ENCODE results near the gene FAM168A. TPM values are rescaled to one million over a fixed set of nuclear protein-coding genes. Genes with fewer than 3 reads are reported as not detected.

The FAM168A gene
- total and polyA plus RNA-seq, 7 donors = 5.3 to 28.6 (median 18.1) TPM

DNA sequence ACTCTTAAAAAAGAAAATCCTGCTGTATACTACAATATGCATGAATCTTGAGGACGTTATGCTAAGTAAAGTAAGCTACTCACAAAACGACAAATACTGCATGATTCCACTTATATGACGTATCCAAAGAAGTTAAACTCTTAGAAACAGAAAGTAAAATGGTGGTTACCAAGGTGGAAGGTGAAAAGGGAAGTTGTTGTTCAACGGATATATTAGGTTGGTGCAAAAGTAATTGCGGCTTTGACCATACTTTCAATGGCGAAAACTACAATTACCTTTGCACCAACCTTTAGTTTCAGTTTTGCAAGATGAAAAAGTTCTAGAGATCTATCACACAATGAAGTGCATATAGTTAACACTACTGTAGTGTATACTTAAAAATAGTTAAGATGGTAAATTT lies 101.8 kb downstream of the FAM168A start:
- DNase-seq (no peak), ATAC-seq (no peak)
- no peaks in the 10 kb centered on the region for H3K27me3 ChIP-seq (ENCODE audit: insufficient read depth in 3 of 3, low read length in 2 of 3)
- no peak overlapping the region for H3K27ac ChIP-seq
- H3K4me1 ChIP-seq = peaks cover 10% of the 10 kb centered on the region
- TF ChIP-seq CTCF (IDR thresholded peaks at IDR 0.05) = no peak
- 96% methylated on average over 6 of the region's 6 CpGs for WGBS, 3 donors
- no peak overlapping the region for H3K4me3 ChIP-seq
- H3K36me3 ChIP-seq (ENCODE audit: insufficient read depth in 1 of 2, low read depth in 1 of 2) = no peaks in the 10 kb centered on the region
- intact Hi-C loops (cut with DNase I) = no loop called here
- no peaks in the 10 kb centered on the region for H3K9me3 ChIP-seq

DNA sequence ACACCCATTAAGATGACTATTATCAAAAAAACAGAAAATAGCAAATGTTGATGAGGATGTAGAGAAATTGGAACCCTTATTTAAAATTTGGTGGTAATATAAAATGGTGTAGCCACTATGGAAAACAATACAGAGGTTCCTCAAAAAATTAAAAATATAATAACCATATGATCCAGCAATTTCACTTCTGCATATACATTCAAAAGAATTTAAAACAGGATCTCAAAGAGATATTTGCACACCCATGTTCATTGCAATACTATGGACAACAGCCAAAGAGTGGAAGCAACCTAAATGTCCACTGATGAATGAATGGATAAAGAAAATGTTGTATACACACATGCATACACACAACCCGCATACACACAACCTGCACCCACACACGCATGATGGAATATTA lies 102.2 kb downstream of the FAM168A start:
- Histone ChIP-seq H3K4me1 (peaks cover 14% of the 10 kb centered on the region), H3K27ac (no peak overlapping the region), H3K4me3 (no peak overlapping the region), H3K36me3 (ENCODE audit: insufficient read depth in 1 of 2, low read depth in 1 of 2) (no peaks in the 10 kb centered on the region), H3K9me3 (no peaks in the 10 kb centered on the region), H3K27me3 (ENCODE audit: insufficient read depth in 3 of 3, low read length in 2 of 3) (no peaks in the 10 kb centered on the region)
- WGBS, 3 donors = 97 to 100% (median 99%) methylated on average over 2 of the region's 2 CpGs
- DNase-seq (no peak), ATAC-seq (no peak)
- intact Hi-C loops (cut with DNase I) = no loop called here
- TF ChIP-seq CTCF (IDR thresholded peaks at IDR 0.05) = no peak

DNA sequence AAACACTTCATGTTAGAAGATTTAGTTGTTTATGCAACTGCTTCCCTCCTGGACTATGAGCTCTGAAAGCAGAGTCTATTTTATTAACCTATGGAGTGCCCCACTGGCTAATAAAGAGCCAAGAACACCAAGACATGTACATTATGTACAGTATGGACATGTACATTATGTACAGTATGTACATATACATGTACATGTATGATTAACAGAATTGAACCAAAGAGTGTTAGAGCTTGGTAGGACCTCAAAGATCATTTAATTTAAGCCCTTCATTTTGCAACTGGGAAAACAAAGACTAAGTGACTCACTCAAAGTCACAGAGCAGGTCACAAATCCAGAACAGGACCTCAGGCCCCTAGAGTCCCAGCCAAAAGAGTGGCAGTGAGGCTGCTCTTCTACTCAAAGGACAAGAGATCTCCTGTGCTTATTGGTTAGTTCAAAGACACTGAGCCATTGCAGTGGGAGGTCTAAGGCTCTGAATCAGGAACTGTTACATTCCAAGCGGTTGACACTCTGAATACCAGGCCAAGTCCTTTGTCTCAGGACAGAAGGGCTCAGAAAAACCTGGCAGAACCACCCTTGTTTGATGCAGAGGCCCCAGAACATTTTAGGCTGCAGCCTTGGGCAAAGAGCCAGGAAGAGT lies 103.8 kb downstream of the FAM168A start:
- no peaks in the 10 kb centered on the region for H3K36me3 ChIP-seq (ENCODE audit: insufficient read depth in 1 of 2, low read depth in 1 of 2)
- H3K9me3 ChIP-seq = no peaks in the 10 kb centered on the region
- intact Hi-C loops (cut with DNase I) = no loop called here
- no peak overlapping the region for H3K27ac ChIP-seq
- no peak overlapping the region for H3K4me3 ChIP-seq
- ATAC-seq (peak; percentile 30 to 95 (median 90)), DNase-seq (no peak)
- H3K27me3 ChIP-seq (ENCODE audit: insufficient read depth in 3 of 3, low read length in 2 of 3) = no peaks in the 10 kb centered on the region
- 49 to 74% (median 57%) methylated on average over 1 of the region's 1 CpG for WGBS, 3 donors
- no peak for TF ChIP-seq CTCF (IDR thresholded peaks at IDR 0.05)
- H3K4me1 ChIP-seq = peaks cover 14% of the 10 kb centered on the region

DNA sequence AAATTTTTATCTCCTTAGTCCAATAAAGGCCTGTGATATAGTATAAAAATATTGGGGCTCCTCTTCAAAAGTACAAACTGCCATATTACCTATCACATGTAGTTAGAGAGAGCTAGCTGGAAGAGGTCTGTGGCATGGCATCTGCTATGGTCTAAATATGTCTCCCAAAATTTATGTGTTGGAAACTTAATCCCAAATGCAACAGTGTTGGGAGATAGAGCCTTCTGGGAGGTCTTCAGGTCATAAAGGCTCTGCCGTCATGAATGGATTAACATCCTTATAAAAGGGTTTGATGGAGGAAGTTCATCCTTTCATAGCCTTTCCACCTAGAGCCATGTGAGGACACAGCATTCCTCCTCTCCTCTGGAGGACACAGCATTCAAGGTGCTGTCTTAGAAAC lies 116.3 kb downstream of the FAM168A start:
- H3K4me3 ChIP-seq = no peak overlapping the region
- WGBS, 3 donors = 34 to 48% (median 39%) methylated on average over 1 of the region's 1 CpG
- no peak overlapping the region for H3K27ac ChIP-seq
- ATAC-seq = peak in 1 of 4 donors; percentile 23
- DNase-seq = no peak
- TF ChIP-seq CTCF (IDR thresholded peaks at IDR 0.05) = no peak
- peaks cover 11% of the 10 kb centered on the region for H3K9me3 ChIP-seq
- intact Hi-C loops (cut with DNase I) = no loop called here
- H3K36me3 ChIP-seq (ENCODE audit: insufficient read depth in 1 of 2, low read depth in 1 of 2) = no peaks in the 10 kb centered on the region
- no peaks in the 10 kb centered on the region for H3K27me3 ChIP-seq (ENCODE audit: insufficient read depth in 3 of 3, low read length in 2 of 3)
- H3K4me1 ChIP-seq = peaks cover 14% of the 10 kb centered on the region

DNA sequence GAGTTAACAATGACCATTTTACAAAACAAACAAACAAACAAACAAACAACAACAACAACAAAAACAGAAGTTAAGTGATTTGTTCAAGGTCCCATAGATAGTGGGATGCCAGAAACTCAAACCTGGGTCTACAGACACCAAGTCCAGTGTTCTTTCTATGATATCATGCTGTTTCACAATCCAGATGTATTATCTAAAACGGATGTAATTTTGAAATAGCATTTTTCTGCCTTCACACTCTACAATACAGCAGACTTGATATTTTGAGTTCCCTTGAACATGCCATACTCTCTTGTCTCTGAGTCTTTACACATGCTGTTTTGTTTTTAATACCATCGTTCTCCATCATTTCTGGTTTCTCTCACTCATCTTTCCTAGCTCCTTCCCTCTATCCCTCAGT lies 117.2 kb downstream of the FAM168A start:
- TF ChIP-seq CTCF (IDR thresholded peaks at IDR 0.05) = no peak
- 66 to 78% (median 67%) methylated on average over 2 of the region's 2 CpGs for WGBS, 3 donors
- Histone ChIP-seq H3K4me1 (peaks cover 14% of the 10 kb centered on the region), H3K36me3 (ENCODE audit: insufficient read depth in 1 of 2, low read depth in 1 of 2) (no peaks in the 10 kb centered on the region), H3K27ac (no peak overlapping the region), H3K9me3 (peaks cover 11% of the 10 kb centered on the region), H3K4me3 (no peak overlapping the region), H3K27me3 (ENCODE audit: insufficient read depth in 3 of 3, low read length in 2 of 3) (no peaks in the 10 kb centered on the region)
- ATAC-seq (no peak), DNase-seq (no peak)
- intact Hi-C loops (cut with DNase I) = no loop called here
